ENCODE measurements around the gene NUP42. TPM values are rescaled to one million over a fixed set of nuclear protein-coding genes. Genes with fewer than 3 reads are reported as not detected.

The NUP42 gene
- total and polyA plus RNA-seq, 2 of the 13 experiments (the other 11 are each of a cell fraction or from before 2014, with no cell fraction given): 32.0 to 51.5 TPM

- no peaks in the 10 kb centered on the region for H4K20me1 ChIP-seq (ENCODE audit: insufficient read depth, low read length)
- ChIA-PET POLR2A (no interaction called here), CTCF (ENCODE audit: low intra/inter-chr PET ratio, low total read pairs) (no interaction called here)
- H3K9me3 ChIP-seq (ENCODE audit: low read length): no peaks in the 10 kb centered on the region
- H3K27me3 ChIP-seq (ENCODE audit: control insufficient read depth in 1 of 2, insufficient read depth in 2 of 2, low read length in 2 of 2): 0 out of 5 replicates have a peak, but pooled peaks cover 0 to 5% of the 10 kb centered on the region in 2 experiments
- DNase-seq (ENCODE audit: low spot score): no peak
- TF ChIP-seq ZNF556 (CRISPR knock-in tag; IDR thresholded peaks at IDR 0.05; ENCODE audit: borderline replicate concordance) (no peak), ZNF296 (CRISPR knock-in tag; conservative IDR thresholded peaks at IDR 0.05) (no peak), ZKSCAN5 (CRISPR knock-in tag; IDR thresholded peaks at IDR 0.05) (no peak), LCORL (IDR thresholded peaks at IDR 0.05) (no peak), LCORL (CRISPR knock-in tag; IDR thresholded peaks at IDR 0.05) (no peak), GATA4 (IDR thresholded peaks at IDR 0.05; ENCODE audit: borderline replicate concordance, low read depth) (no peak), SMAD3 (CRISPR knock-in tag; IDR thresholded peaks at IDR 0.05) (no peak), ZNF12 (CRISPR knock-in tag; IDR thresholded peaks at IDR 0.05) (no peak), ZBTB42 (CRISPR knock-in tag; IDR thresholded peaks at IDR 0.05) (no peak), ZFP36 (IDR thresholded peaks at IDR 0.05; ENCODE audit: borderline replicate concordance, low read depth, low read length, partially characterized antibody) (no peak)
- TF ChIP-seq, protein P1, sequence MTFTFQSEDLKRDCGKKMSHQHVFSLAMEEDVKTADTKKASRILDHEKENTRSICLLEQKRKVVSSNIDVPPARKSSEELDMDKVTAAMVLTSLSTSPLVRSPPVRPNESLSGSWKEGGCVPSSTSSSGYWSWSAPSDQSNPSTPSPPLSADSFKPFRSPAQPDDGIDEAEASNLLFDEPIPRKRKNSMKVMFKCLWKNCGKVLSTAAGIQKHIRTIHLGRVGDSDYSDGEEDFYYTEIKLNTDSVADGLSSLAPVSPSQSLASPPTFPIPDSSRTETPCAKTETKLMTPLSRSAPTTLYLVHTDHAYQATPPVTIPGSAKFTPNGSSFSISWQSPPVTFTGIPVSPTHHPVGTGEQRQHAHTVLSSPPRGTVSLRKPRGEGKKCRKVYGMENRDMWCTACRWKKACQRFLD (CRISPR knock-in tag; IDR thresholded peaks at IDR 0.05; ENCODE audit: borderline replicate concordance): no peak
- TF ChIP-seq, protein P2, sequence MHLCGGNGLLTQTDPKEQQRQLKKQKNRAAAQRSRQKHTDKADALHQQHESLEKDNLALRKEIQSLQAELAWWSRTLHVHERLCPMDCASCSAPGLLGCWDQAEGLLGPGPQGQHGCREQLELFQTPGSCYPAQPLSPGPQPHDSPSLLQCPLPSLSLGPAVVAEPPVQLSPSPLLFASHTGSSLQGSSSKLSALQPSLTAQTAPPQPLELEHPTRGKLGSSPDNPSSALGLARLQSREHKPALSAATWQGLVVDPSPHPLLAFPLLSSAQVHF (CRISPR knock-in tag; IDR thresholded peaks at IDR 0.05): no peak
- in situ Hi-C loops (cut with HindIII; ENCODE audit: extremely low pct_ligation_motif_present, low pct_unique_long_range_greater_than_20kb): no loop called here
- H3K4me2 ChIP-seq (ENCODE audit: low read depth, low read length): no peak overlapping the region
- no peak for FAIRE-seq
- H3K9ac ChIP-seq (ENCODE audit: insufficient read depth, low read depth, low read length): no peak overlapping the region
- no TSS peak for BruUV-seq (replicated peaks)
- H3K27ac ChIP-seq (ENCODE audit: extremely low read length, insufficient read depth, low read length): no peak overlapping the region
- H3K79me2 ChIP-seq (ENCODE audit: insufficient read depth, low read length): no peaks in the 10 kb centered on the region
- H3K36me3 ChIP-seq (replicated peaks in 1 of 2; ENCODE audit: control insufficient read depth in 1 of 2, insufficient read depth in 2 of 2, low read length in 2 of 2): no peaks in the 10 kb centered on the region
- ATAC-seq: no peak
- intact Hi-C loops (cut with micrococcal nuclease; ENCODE audit: unreplicated experiment): no loop called here
- H2AFZ ChIP-seq (ENCODE audit: low read length): no peak overlapping the region
- H3K4me3 ChIP-seq (replicated peaks in 1 of 3; ENCODE audit: insufficient read depth in 1 of 3, low read depth in 2 of 3, low read length in 3 of 3): no peak overlapping the region
- WGBS (ENCODE audit: low lambda C conversion rate): 76% methylated on average over 6 of the region's 6 CpGs
- H3K4me1 ChIP-seq (ENCODE audit: insufficient read depth, low read length): peaks cover 15% of the 10 kb centered on the region; the same call in 1 of the 2 replicates
Measured at GRCh38 chr7:23214938-23215337, 33.1 kb downstream of the NUP42 start.

Data from HepG2 (cell line).